ENCODE data around the gene THAP4.

The THAP4 gene, protein sequence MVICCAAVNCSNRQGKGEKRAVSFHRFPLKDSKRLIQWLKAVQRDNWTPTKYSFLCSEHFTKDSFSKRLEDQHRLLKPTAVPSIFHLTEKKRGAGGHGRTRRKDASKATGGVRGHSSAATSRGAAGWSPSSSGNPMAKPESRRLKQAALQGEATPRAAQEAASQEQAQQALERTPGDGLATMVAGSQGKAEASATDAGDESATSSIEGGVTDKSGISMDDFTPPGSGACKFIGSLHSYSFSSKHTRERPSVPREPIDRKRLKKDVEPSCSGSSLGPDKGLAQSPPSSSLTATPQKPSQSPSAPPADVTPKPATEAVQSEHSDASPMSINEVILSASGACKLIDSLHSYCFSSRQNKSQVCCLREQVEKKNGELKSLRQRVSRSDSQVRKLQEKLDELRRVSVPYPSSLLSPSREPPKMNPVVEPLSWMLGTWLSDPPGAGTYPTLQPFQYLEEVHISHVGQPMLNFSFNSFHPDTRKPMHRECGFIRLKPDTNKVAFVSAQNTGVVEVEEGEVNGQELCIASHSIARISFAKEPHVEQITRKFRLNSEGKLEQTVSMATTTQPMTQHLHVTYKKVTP

DNA sequence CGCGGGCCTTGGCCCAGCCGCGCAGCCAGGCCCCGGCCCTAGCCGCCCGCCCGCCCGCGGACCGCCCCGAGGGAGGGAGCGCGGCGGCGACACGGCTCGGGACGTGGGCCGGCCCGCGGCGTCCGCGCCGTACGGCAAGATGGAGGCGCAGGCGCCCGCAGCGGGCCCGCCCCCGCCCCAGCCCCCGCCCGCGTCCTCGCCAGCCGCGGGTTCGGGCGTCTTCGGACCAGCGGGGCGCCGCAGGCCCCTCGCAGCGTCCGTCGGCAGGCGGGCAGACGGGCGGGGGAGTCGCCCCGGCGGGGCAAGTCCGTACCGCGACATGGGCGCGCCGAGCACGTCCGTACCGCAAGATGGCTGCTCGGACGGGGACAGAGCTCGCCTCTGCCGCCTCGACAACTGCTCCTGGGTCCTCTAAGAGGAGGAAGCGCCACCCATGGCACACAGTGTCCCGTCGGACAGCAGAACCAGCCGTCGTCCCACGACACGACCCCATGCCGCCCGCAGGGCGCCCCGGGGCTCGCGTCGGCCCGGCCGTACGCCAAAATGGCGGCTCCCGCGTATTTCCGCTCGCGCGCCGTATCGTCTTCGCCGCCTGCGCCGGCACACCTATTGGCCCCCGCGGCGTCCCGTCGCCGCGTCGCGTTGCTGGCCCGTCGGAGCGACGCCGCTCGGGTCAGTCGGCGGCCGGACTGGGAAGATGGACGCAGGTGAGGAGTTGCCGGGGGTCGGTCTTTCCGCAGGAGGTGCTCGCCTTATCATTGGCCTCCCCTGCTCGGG, at the start of gene THAP4, which contains the start of gene ATG4B:
TSS of gene THAP4 (minus strand) at position 141 of the 777 bp plus-strand sequence. CDS start 141 bp downstream, outside the sequence.
TSS of gene ATG4B (plus strand) at position 676 of the 777 bp plus-strand sequence. CDS start at position 698, 22 bp downstream.
- DNase-seq = peak; percentile 62

DNA sequence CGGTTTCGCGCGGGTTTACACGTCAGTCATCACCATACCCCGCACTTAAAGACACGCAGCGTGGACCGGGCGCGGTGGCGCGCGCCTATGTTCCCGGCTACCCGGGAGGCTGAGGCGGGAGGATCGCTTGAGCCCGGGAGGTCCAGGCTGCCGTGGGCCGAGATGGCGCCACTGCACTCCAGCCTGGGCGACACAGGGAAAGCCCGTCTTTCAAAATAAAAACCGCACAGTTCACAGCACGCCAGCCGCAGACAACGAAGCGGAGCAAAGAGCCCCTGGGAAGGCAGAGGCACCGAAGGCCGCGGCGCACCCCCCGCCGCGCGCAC, 49.3 kb upstream of the THAP4 start:
- no peak for DNase-seq

DNA sequence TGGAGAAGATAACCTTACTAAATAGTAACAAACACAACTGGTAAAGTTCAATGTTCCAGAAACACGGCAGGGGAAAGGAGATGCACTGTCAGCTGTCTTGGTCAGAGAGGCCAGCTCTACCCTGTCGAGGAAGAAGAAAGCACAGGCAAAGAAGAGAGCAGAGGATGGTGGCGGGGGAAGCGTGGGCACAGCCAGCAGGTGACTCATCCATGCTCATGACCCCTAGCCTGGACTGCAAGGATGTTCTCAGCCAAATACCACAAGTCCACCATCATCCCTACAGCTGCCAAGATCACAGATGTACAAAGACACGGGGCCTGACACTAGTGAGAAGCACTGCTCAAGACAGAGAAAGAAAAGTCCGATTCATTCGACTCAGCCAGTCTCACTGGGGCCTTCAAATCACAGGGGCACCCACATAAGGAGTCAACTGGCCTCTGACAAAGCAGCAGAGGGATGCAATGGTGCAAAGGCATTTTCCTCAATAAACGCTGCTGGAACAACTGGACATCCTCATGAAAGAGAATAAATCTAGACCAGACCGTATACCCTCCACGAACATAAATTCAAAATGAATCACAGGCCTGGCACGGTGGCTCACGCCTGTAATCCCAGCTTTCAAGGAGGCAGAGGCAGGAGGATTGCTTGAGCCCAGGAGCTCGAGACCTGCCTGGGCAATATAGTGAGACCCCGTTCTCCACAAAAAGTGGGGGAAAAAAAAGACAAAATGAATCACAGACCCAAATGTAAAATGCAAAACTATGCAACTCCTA, 44.1 kb upstream of the THAP4 start:
- no peak for DNase-seq

DNA sequence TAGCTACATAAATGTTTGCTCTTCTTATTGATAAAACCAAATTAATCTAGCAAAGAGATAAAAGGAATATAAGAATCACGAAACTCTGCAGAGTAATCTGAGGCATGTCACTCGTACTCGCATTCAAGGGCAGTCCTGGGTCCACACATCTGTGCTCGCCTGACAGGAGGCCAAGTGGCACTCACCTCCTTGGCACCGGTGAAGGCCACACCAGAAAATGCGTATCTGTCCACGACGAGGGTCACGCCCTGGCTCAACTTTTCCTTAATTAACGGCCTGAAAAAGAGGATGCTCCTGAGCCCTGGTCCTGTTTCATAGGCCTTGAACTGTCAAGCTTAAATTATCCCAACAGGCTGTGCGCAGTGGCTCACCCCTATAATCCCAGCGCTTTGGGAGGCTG, 43.1 kb upstream of the THAP4 start:
- DNase-seq = no peak

DNA sequence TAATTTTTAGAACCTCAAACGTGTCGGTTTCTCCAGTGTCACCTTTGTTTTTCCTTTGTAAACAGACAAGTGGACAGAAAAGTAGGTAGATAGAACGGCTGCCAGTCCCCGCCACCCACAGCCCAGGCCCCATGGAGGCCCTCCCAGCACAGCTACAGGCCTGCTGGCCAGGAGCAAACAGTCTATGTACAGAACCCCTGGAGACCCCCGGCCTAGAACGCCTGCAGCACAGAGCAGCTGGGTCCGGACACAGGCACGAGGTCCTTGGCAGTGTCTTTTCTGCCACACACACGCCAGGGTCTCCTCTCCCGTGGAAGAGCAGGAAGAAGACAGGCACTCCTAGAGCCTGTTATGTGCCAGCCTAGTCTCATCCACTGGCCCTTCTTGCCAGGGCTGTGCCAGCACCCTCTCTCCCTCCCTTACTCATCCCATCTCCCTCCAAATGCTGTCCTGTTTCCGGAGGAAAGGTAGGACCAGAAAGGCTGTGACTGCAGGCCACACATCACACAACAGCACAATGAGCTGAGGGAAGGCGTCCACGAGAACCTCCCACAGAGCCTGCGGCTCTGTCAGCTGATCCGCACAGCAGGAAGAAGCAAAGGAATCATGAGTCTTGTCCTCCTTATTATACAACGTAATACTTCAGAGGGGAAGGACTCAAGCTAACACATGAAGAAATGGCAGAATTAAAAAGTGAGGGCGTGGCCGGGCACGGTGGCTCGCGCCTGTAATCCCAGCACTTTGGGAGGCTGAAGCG, 42.0 kb upstream of the THAP4 start:
- DNase-seq = no peak

DNA sequence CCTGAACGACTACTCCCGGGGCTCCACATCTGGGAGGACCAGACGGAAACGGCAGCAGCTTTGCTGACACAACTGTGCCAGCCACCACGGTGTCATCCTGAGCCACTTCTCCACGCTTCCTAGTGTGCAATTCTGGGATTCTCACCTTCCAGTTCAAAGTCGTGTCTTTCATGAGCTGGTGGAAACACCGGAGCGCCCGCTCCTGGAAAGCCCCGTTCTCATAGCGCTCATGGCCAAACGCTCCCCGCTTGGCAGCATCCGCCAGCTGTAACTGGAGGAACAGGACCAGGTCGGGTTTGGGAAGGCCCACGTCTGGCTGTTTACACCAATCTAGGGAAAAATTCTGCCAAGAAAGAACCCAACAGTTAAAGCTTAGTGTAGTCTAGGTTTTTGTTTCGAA, 41.3 kb upstream of the THAP4 start:
- no peak for DNase-seq

DNA sequence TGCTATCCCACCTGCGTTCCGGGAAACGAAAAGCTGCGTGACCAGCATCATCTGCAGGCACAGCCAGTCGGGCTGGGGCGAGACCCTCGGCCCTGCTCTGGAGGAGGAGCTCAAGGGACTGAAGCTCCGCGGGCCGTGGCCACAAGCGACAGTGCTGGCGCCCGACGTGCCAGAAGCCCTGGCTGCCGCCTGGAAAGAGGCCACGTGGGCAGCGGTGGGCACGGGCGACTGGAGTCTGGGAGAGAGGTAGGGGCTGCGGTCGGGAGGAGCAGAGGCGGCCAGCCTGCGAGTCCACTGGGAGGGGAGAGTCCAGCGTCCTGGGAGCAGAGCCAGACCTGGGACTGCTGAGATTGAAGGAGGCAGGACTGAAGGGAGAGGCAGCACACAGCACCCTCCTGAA, 40.4 kb upstream of the THAP4 start:
- DNase-seq = no peak

DNA sequence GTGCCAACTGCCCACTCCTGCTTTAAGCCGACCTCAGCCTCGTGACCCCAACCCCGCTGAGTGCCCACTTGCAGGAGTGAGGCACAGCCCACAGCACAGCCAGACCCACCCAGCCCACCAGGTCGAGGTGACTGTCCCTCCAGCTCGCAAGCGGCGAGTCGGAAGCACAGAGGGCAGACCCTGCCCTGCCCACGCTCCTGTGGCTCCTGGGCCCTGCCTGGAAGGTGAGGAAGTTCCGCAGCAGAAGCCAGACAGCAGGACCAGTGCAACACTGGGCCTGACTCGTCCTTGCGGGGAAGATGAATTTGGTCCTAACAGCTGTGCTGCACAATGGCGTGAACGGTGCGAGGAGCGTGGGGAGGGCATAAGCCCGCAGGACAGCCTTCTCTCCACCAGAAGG, 39.7 kb upstream of the THAP4 start:
- DNase-seq = no peak

DNA sequence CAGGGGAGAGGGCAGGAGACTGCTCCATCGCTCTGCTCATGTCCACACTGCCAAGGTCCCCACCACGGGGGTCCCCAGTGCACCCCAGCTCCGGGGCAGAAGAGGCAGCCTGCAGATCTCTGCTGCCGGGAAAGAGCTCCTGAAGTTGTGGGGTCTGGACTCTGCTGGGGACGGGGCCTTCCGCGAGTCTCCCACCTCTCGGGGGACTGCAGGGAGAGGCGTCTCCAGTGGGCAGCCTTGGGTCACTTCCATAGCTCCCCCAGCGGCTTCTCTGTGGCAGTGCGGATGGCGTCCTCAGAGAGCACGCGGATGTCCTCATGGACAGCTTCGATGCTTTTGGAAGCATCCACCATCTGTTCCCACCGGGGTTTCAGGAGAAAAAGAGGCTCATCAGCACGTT, 38.9 kb upstream of the THAP4 start:
- no peak for DNase-seq

DNA sequence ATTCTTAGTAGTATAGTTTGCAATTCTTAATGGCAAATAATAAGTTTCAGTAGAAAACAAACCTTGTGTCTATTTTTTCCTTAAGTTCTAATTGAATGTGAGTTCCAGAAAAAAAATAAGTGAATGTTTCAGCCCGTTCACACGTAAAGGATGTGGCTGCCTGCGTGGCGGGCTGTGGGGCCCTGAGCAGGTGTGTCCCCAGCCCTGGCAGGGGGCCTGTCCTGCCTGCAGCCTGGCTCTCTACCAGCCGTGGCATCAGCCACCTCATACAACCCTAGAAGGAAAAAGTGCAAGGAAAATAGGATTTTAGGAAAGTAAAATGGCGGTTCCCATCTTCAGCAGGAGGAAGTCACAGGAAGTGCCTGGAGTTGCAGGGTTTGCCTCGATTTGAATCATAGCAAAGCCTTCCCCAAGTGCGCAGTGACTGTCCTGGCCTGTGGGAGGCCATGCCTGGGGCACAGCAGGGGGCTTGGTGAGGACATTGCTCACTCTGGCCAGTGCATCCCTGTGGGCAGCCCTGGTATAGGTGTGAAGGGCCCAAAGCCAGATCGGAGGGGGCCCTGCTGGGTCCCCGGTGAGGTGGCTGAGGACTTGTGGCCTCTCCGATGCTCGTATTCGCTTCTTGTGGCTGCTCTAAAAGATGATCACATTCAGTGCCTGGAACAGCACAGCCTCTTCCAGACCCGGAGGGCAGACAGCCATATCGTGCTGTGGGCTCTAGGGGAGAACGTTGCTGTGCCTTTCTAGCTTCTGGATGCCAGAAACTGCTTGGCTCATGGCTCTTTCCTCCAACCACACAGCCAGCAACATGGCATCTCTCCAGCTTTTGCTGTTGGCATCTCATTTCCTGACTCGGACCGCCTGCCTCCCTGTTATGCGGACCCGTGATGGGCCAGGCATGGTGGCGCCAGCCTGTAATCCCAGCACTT, 37.1 kb upstream of the THAP4 start:
- no peak for DNase-seq

DNA sequence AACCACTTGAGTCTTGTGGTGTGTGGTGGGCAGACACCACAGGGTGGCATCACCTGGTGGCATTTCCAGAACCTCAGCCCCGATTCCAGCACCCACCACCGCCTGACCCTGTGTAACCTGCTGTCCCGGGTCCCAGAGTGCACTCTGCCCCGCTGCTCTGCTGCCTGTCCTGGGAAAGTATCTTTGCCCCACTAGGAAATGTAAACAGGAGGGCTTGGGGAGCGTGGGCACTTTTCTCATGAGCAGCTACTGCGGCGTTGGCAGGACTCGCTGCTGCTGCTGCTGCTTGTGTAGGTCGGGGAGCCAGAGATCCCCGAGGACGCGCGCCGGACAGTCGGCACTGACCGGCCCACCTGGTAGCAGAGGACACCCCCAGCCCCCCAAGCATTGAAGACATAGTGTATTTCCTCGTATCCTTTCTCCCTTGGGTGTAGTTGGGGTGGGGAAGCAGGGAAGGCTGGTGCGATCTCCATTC, 36.3 kb upstream of the THAP4 start:
- DNase-seq = no peak

DNA sequence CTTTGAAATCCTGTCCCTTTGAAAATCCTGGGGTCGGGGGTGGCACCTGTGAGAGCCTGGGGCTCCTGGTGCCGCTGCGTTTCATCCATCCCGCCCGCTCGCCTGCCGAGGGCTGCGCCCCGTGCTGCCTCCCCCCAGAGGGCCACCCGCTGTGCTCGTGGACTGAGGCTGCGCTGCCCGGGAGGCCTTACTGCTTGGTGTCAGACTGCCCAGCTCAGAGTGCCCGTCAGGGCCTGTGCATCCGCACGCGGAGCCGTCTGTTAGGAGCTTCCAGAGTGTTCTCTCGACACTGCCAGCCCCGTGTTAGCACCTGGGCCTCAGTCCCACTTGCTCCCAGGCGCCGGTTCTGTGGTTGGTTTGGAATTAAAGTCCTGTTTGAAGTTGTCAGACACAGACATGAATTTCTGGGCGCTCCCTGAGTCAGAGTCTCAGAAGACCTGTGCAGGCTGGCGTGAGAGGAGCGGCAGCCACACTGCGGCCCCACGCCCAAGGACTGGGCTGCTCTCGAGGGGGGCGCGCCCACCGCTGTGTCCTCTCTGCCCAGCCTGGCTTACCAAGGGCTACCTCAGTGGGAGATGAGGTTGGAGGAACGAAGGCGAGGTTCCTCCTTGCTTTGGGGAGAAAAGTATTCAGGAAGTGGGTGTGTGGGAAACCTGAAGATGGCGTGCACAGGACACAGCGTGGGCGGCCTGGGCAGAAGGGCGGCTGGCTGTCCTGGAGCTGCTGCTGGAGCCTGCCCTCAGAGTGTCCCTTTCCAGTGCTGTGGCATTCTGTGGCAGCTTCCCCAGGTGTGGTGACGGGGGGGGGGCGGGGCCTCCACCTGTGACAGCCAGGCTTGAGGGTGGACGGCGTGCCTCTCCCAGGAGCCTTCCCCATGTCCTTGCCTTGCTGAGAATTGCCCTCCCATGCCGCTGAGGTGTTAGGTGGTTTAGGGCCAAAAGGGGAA, 35.6 kb upstream of the THAP4 start:
- no peak for DNase-seq

DNA sequence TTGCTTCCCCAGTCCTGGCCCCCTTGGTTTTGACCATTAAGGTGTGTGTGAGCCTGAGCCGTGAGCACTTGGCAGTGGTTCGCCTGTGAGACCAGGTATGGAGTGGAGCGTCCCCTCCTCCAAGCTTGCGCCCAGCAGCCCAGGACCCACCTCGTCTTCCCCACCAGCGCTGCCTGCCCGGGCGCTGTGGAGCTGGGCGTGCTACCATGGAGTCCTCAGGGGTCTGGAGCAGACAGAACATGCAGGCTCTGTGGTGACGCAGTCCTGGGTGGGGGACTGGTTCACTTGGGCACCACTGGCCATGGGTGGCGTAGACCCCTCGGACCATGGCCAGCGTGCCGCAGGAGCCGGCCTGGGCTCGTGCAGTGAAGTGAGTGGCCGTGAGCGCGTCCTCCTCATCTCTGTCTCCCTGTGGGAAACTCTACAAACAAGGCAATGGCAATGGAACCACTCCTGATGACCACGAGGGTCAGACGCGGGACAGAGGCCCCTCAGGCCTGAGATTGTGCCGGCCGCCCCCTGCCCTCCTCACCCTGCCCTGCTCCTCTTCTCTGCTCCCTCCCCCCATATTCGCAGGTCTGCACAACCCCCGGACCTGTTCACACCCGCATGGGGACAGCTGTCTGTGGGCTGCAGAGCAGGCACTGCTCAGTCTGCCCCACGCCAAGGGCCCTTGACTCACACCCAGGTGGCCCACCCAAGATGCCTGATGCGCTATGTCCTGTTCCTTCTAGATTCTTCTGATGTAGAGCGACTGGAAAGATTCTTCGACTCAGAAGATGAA, 34.7 kb upstream of the THAP4 start:
- no peak for DNase-seq

DNA sequence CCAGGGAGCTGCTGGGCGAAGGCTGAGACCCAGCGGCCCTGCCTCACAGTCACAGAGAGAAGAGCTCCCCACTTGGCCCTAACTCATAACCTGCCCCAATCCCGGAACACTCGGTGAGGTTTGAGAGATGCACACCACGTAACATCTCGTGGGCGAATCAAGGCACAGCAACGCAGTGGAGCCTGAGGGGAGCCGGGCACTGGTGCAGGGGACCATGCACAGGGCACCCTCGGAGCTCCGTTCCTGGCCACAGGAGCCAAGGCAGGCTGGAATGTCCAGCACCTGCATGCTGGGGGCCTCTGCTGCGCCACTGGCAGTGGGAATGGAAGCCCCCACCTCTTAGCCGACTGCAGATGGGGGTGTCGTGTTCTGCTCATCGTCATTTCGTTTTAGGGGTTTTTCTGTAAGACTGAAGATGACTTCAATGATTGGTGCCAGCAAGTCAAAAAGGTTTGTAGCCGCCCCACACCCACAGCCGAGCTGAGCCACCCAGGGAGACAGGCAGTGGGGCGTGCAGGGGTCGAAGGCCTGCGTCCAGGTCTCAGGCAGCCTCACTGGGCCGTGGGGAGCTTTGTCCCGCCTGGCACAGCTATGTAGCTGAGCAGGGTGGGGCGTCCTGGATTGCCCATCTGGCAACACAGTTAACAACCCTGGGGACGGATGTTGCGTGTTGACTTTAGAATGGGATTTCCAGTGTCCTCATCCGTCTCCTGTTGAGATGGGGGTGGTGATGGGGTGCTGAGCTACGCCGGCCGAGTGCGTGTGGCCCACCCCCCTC, 33.6 kb upstream of the THAP4 start:
- DNase-seq = no peak

DNA sequence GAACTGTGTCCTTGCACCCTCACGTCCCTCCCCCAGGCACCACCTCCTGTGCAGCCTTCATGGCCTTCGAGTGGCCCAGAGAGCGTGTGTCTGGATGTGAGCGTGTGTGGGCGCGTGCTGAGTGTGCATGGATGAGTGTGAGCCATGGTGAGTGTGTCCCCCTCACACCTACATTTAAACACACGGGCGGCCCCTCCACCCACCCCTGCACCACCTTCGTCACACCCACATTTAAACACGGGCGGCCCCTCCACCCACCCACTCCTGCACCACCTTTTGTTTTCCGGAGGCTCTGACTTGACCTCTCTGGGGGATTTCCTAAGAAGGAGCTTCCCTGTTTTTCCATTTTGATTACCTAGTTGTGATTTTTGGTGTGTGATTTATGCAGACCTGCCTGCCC, 31.9 kb upstream of the THAP4 start:
- no peak for DNase-seq

DNA sequence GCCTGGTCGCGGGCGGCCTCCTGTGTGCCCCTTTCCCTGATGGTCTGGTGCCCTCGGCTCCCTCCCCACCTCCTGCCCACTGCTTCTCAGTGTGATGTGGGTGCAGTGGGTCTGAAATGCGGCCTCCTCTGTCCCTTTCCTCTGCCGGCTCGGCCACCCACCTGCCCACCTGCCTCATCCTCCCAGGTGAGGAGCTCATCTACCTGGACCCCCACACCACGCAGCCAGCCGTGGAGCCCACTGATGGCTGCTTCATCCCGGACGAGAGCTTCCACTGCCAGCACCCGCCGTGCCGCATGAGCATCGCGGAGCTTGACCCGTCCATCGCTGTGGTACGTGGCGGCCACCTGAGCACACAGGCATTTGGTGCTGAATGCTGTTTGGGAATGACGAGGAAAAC, 31.4 kb upstream of the THAP4 start:
- DNase-seq = no peak

DNA sequence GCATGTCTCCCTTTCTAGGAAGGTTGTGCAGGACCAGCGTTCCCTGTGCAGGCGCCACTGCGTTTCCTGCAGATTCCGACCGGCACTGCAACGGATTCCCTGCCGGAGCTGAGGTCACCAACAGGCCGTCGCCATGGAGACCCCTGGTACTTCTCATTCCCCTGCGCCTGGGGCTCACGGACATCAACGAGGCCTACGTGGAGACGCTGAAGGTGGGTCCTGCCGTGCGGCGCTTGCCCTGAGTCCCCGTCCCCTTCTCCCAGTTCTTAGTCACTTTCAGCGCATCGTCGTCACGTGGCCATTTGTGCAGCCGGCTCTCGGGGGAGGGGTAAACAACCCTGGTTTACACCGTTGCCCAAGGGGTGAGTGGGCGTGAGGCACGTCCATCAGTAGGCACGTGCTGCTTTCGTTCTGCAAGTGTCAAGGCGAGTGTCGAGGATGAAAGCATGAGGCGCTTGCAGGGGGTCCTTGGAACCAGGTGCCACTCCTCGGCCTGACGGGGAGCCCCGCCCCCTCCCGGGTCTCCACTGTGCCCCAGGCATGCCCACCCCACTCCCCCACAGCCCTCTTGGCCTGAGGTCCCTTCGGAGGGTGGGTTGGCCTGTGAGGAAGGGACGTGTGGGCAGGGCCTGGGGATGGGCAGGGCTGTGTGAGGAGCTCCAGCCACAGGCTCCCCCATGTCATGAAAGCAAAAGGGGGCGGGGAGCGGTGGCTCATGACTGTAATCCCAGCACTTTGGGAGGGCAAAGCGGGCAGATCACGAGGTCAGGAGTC, 29.9 kb upstream of the THAP4 start:
- no peak for DNase-seq

Measured in NCI-H1092 treated with DMSO at 0.1 percent for 48 hours (cell line).